Body of pancreas (tissue), 4 donors: Measurements from ENCODE around the gene RNF166. TPM values are rescaled to one million over a fixed set of nuclear protein-coding genes. Genes with fewer than 3 reads are reported as not detected.

Experiments used
- ATAC-seq: fragments of 150-250 bp; one replicate; pipeline ENCODE4 v1.9.1; 2016
- DNase-seq, 4 donors: peaks; one replicate each; pipeline ENCODE4 v3.0.0-alpha.2; 2019
- H3K27ac ChIP-seq, 4 donors: fragments of 200-600 bp; sonication (generic); 1 replicate in 3 of 4; 2 replicates in 1 of 4; pipeline versions ENCODE4 v1.5.1 to v1.6.1; 2016 to 2019; ENCODE audit warnings: mild to moderate bottlenecking in 1 of 4, mixed read lengths in 1 of 4, moderate library complexity in 1 of 4
- H3K27me3 ChIP-seq, 2 donors: fragments of 200-600 bp; sonication (generic); one replicate each; pipeline ENCODE4 v1.6.0; 2016; ENCODE audit warnings: mild to moderate bottlenecking in 1 of 2
- H3K36me3 ChIP-seq, 2 donors: fragments of 200-600 bp; sonication (generic); replicated peaks in 1 of 2; 2 replicates each; pipeline ENCODE4 v1.5.1; 2016; ENCODE audit warnings: low read depth in 2 of 2; ENCODE audit not compliant: insufficient read depth in 1 of 2
- H3K4me1 ChIP-seq: fragments of 200-600 bp; sonication (generic); one replicate; pipeline ENCODE4 v1.6.0; 2016
- H3K4me3 ChIP-seq, 2 donors: fragments of 200-600 bp; sonication (generic); 1 replicate in 1 of 2; 2 replicates in 1 of 2; pipeline ENCODE4 v1.5.1; 2016 to 2019
- H3K9me3 ChIP-seq, 3 donors: fragments of 200-600 bp; sonication (generic); 1 replicate in 2 of 3; 2 replicates in 1 of 3; pipeline ENCODE4 v1.5.1; 2016
- POLR2A ChIP-seq, 3 donors: fragments of 450-650 bp; IDR thresholded peaks; one replicate each; pipeline ENCODE4 v1.6.1; 2016; ENCODE audit warnings: antibody characterized with exemption in 3 of 3, mild to moderate bottlenecking in 2 of 3
- WGBS, 2 donors: methylation state at CpG; one replicate each; pipeline ENCODE4 v1.1.5; 2017; 5-methylcytosine and 5-hydroxymethylcytosine counted together
- intact Hi-C: fragments of 100-400 bp; cut with DNase I; formaldehyde crosslinking; loops from one replicate; pipeline ENCODE4 v1.15.1; 2023
- total RNA-seq, 2 donors: library from RNA; depleted of rRNA; stranded (reverse); fragments of >200 nt; gene quantifications; one replicate each; pipeline ENCODE4 v1.1.0, GENCODE V29; 2016
- TF ChIP-seq, protein P1 (sequence below), 7 experiments: fragments of 450-650 bp in 4 of 7; fragments of 200-600 bp in 3 of 7; sonication (generic) in 3 of 7; IDR thresholded peaks; one replicate each; pipeline ENCODE4 v1.5.1; 2016 to 2019; ENCODE audit warnings: antibody characterized with exemption in 7 of 7

RNF166 gene
- total RNA-seq, 2 donors from 2014 or later = 16.6 to 27.7 TPM

DNA sequence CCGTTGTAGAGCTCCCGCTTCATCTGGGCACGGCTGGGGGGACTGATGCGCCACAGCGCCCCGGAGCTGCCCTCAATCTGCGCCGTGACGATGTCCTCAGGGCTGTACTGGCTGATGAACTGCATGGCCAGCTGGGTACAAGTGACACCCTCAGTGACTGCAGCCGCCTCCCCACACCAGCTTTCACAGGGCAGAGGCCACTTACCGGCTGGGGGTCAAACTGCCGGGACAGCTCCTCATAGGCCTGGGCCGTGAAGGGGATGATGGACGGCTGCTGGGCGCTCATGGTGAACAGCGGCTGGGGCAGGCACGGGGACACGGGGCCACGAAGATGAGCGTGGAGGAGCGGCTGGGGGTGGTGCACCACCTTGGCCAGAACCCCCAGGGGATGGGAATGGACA, 10.4 kb upstream of the RNF166 start:
- intact Hi-C loops = no loop called here
- Histone ChIP-seq H3K9me3 (no peaks in the 10 kb centered on the region), H3K36me3 (peaks cover 10 to 31% of the 10 kb centered on the region in 2 donors), H3K27ac (no peak overlapping the region), H3K4me1 (no peaks in the 10 kb centered on the region), H3K27me3 (no peaks in the 10 kb centered on the region), H3K4me3 (no peak overlapping the region)
- TF ChIP-seq, protein P1, sequence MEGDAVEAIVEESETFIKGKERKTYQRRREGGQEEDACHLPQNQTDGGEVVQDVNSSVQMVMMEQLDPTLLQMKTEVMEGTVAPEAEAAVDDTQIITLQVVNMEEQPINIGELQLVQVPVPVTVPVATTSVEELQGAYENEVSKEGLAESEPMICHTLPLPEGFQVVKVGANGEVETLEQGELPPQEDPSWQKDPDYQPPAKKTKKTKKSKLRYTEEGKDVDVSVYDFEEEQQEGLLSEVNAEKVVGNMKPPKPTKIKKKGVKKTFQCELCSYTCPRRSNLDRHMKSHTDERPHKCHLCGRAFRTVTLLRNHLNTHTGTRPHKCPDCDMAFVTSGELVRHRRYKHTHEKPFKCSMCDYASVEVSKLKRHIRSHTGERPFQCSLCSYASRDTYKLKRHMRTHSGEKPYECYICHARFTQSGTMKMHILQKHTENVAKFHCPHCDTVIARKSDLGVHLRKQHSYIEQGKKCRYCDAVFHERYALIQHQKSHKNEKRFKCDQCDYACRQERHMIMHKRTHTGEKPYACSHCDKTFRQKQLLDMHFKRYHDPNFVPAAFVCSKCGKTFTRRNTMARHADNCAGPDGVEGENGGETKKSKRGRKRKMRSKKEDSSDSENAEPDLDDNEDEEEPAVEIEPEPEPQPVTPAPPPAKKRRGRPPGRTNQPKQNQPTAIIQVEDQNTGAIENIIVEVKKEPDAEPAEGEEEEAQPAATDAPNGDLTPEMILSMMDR (IDR thresholded peaks at IDR 0.05) = no peak
- no peak for TF ChIP-seq POLR2A (IDR thresholded peaks at IDR 0.05)
- ATAC-seq (no peak), DNase-seq (no peak)
- WGBS, 2 donors = 96 to 98% methylated on average over 10 to 21 of the region's 21 CpGs

DNA sequence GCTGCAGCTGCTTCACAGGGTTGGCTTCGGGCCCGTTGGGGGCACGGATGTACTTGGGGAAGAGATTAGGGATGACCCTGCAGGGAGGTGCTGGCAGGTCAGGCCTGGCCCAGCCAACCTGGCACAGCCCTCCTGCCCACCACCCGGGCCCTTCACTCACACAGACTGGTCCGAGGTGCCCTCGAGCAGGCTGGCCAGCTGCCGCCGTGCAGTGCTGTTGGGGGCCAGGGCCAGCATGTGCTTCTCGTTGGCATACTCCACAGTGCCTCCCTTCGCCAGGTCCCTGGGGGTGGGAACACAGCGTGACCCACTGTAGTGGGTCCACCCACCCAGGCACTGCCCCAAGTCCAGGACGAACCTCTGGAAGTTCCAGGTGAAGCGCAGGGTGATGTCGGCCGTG, 10.0 kb upstream of the RNF166 start:
- no peak for ATAC-seq

DNA sequence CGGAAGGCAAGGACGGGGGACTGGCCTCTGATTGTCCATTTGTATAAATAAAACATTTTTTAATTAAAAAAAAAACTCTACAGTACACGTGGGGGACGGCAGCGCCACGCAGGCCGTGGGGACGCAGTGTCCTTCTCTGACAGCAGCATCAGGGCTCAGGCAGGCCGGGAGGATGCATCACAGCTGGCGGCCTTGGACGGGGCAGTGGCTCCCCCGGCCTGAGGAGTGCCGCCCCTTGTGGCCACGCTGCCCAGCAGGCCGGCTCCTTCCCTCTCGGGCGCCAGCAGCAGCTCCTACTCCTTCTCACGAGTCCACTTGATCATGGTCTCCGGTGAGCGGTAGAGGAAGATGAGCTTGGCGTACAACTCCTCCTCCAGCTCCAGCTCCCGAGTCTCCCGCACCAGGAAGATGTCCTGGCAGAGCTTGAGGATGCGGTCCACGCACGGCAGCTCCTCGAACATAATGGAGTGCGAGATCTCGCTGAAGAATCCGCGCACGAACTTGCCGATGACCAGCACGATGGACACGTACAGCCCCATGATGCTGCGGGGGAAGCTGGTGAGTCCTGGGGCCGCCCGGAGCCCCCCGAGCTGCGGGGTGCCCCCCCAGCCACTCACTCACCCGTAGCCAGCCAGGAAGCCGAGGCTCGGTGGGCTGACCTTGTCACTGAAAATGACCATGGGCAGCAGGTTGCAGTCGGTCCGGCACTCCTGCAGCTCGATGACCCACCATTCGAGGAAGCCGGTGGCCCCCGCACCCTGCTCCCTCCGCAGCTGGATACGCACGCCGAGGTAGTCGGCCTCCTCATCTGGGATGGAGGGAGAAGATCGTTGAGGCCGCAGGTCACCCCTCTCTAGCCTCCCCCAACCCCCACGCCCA, 9.3 kb upstream of the RNF166 start:
- H3K36me3 ChIP-seq = peaks cover 10 to 30% of the 10 kb centered on the region in 2 donors
- 92 to 98% methylated on average over 18 to 53 of the region's 57 CpGs for WGBS, 2 donors
- ATAC-seq = no peak
- no peaks in the 10 kb centered on the region for H3K27me3 ChIP-seq
- no peaks in the 10 kb centered on the region for H3K9me3 ChIP-seq
- no peak overlapping the region for H3K4me3 ChIP-seq
- no peaks in the 10 kb centered on the region for H3K4me1 ChIP-seq
- TF ChIP-seq POLR2A (IDR thresholded peaks at IDR 0.05) = no peak
- TF ChIP-seq, protein P1 (IDR thresholded peaks at IDR 0.05) = no peak
- intact Hi-C loops = no loop called here
- no peak overlapping the region for H3K27ac ChIP-seq
- no peak for DNase-seq

More for the DNA sequence above, 10.0 kb upstream of the RNF166 start:
- no peaks in the 10 kb centered on the region for H3K9me3 ChIP-seq
- peaks cover 10 to 30% of the 10 kb centered on the region in 2 donors for H3K36me3 ChIP-seq
- H3K27me3 ChIP-seq = no peaks in the 10 kb centered on the region
- intact Hi-C loops = no loop called here
- H3K4me1 ChIP-seq = no peaks in the 10 kb centered on the region
- H3K27ac ChIP-seq = no peak overlapping the region
- no peak for DNase-seq
- 92% methylated on average over 14 of the region's 15 CpGs; no CpG with 5 or more reads in 1 of the 2 donors for WGBS, 2 donors
- TF ChIP-seq, protein P1 (IDR thresholded peaks at IDR 0.05) = no peak
- no peak for TF ChIP-seq POLR2A (IDR thresholded peaks at IDR 0.05)
- no peak overlapping the region for H3K4me3 ChIP-seq

DNA sequence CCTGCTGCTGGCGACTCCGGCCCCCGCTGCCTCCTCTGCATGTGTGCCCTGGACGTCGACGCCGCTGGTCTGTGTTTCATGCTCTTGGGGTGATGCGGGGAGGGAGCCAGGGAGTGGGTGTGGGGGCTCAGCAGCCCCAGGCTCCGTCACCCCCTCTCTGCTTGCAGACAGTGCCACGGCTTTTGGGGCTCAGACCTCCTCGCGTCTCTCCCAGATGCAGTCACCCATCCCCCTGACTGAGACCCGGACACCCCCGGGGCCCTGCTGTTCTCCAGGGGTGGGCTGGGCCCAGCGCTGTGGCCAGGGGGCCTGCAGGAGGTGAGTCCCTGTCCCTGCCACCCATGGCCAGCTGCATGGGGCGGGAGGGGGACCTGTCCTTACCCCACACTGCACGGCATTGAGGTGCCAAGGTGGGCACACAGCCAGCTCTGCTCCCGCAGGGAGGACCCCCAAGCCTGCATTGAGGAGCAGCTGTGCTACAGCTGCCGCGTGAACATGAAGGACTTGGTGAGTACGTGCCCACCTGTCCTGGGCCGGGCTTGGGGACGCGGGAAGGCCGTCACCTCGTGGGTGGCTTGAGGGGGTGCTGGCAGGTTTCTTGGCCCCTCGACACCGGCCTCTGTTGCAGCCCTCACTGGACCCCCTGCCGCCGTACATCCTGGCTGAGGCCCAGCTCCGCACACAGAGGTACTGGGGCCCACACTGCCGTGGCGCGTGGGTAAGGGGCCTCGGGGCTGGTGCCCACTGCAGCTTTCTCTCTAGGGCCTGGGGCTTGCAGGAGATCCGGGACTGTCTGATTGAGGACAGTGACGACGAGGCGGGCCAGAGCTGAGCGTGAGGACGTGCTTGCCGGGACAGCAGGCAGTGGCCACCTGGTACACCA, 8.5 kb upstream of the RNF166 start:
- no peak overlapping the region for H3K4me3 ChIP-seq
- no peak overlapping the region for H3K27ac ChIP-seq
- no peak for DNase-seq
- ATAC-seq = no peak
- no peak for TF ChIP-seq POLR2A (IDR thresholded peaks at IDR 0.05)
- TF ChIP-seq, protein P1 (IDR thresholded peaks at IDR 0.05) = no peak
- H3K27me3 ChIP-seq = no peaks in the 10 kb centered on the region
- no peaks in the 10 kb centered on the region for H3K4me1 ChIP-seq
- 89 to 91% methylated on average over 17 to 37 of the region's 42 CpGs for WGBS, 2 donors
- peaks cover 10 to 29% of the 10 kb centered on the region in 2 donors for H3K36me3 ChIP-seq
- no peaks in the 10 kb centered on the region for H3K9me3 ChIP-seq
- intact Hi-C loops = no loop called here
